Right ventricle myocardium superior (tissue), 1 donor: Measurements from ENCODE around the gene UPP2. TPM values are rescaled to one million over a fixed set of nuclear protein-coding genes. Genes with fewer than 3 reads are reported as not detected.

Source experiments
- ATAC-seq: fragments of 200-7000 bp; cut with Tn5 transposase; one replicate; pipeline ENCODE4 v1.9.1; 2020; ENCODE audit warnings: mild to moderate bottlenecking; ENCODE audit not compliant: poor library complexity
- DNase-seq: peaks from one replicate; pipeline ENCODE4 v3.0.0-alpha.2; 2020
- intact Hi-C: fragments of 100-400 bp; cut with DNase I; formaldehyde crosslinking; loops from one replicate; pipeline ENCODE4 v1.11.2; 2022
- total RNA-seq: library from RNA; stranded (reverse); fragmentation: NEBNext Ultra II Directional; extraction: Animal tissue kit (Norgen Biotek cat#: 25700); gene quantifications from one replicate; pipeline ENCODE4 v1.2.1, GENCODE V29; 2021
- donor health status: DM: no; HTN: yes; CAD: no; lungs with severe emphysema.

Gene UPP2
- total RNA-seq, 1 donor from 2014 or later, result not detected

- DNase-seq, result no peak
- no peak for ATAC-seq
- intact Hi-C loops, result no loop called here
These were observed 770 bp downstream of the UPP2 start for GRCh38 chr2:158102446-158102845.

GRCh38 chr2:158103411-158104012 is 1.8 kb downstream of the UPP2 start:
- ATAC-seq, result no peak
- intact Hi-C loops, result no loop called here
- no peak for DNase-seq

DNA sequence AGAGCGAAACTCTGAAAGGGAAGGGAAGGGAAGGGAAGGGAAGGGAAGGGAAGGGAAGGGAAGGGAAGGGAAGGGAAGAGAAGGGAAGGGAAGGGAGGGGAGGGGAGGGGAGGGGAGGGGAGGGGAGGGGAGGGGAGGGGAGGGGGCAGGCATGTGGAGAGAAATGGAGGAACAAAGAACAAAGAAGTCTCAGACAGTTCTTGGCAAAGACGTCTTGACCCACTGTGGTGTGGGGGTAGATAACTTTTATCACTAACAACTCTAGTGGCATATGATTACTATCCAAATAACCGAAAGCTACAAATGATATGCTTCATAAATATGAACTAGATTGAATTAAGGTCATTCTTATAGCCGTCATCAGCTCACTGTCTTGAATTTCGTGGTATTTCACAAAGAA is 3.2 kb downstream of the UPP2 start:
- ATAC-seq (no peak), DNase-seq (no peak)
- intact Hi-C loops, result no loop called here

- DNase-seq, result no peak
- ATAC-seq, result no peak
- intact Hi-C loops, result no loop called here
These were observed 11.3 kb downstream of the UPP2 start for GRCh38 chr2:158112992-158113391.

- intact Hi-C loops, result no loop called here
- ATAC-seq (no peak), DNase-seq (no peak)
These were observed 12.1 kb downstream of the UPP2 start for GRCh38 chr2:158113741-158114295.

GRCh38 chr2:158114516-158114915 is 12.8 kb downstream of the UPP2 start:
- ATAC-seq, result no peak
- DNase-seq, result no peak
- intact Hi-C loops, result no loop called here

DNA sequence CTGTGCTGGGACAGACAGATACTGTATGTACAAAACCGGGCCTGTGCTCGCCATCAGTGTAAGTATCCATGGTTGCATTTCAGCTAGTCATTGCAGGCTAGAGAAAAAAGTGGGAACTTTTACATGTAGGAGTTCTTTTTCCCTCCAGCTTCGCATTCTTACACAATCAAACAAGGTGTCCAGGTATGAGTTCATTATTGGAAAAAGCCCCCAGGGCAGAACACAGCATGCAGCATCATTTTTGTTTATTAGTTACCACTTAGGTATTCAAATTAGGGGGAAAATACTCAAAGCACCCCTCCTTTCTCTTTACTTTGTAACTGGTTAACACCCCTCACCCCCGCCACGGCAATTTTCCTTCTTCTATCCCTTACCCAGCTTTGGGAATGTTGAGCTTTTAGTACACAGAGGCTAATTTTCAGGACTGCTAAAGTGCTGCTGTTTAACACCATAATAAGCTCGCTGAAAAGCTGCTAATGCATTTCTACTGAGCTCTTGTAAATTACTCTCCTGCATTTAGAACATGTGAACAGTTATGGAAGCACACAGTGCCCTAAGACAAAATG is 13.6 kb downstream of the UPP2 start:
- DNase-seq (no peak), ATAC-seq (no peak)
- intact Hi-C loops, result no loop called here

DNA sequence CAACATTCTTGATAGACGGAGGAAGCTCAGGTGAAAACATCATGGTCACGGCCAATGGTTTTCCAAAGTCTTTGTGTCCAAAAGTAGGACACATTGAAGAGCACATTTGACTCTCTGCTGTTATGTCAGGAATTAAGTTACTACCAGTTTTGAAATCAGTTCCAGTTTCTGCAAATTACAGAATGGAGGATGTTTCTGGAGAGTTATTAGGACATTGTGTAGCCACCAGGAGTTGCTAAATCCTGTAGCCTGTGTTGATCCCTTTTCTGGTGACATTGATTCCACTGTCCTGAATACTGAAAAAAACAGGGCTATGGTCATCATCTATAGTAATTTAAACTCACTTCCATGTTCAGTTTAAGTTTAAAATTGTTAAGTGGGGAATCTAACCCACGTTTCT is 15.3 kb downstream of the UPP2 start:
- intact Hi-C loops, result no loop called here
- ATAC-seq, result no peak

GRCh38 chr2:158120102-158120501 is 18.4 kb downstream of the UPP2 start:
- intact Hi-C loops, result no loop called here
- DNase-seq (no peak), ATAC-seq (no peak)

More for the DNA sequence above, 15.3 kb downstream of the UPP2 start:
- no peak for DNase-seq

DNA sequence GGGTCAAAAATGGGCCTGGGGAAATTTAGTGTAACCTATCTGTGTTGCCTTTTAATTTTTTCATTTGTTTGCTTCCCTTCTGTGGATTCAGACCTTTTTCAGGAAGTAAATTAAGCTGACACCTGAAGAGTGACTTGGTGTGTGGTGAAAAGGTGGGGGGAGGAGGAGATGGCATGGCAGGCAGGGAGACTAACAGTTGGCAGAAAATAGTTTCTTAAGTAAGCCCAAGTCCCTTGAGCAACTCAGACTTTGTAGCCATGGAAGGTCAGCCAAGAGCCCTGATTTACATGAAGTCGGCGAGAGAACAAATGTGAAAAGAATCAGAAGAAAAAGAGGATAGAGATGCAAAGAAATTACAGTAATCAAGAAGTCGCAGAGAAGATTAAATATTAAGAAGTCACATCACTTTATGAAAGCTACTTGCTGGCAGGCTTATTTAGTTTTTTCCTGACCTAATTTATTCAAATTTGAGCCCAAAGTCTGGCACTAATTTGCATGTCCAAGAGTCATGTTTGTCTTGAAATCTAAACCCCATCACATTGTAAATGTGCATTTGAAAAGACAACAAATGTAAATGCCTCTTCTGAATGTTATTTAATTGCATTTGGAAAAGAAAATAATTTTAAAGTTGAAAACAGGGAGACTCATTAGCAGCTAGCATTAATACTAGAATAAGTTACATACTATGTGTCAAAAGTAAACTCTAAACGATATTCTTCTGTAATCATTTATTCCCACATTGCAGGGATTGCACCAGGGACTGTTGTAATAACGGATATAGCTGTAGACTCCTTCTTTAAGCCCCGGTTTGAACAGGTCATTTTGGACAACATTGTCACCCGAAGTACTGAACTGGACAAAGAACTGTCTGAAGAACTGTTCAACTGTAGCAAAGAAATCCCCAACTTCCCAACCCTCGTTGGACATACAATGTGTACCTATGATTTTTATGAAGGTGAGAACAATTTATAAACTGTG is 19.3 kb downstream of the UPP2 start:
- no peak for DNase-seq
- intact Hi-C loops, result no loop called here
- ATAC-seq, result no peak

- no peak for ATAC-seq
- DNase-seq, result no peak
- intact Hi-C loops, result no loop called here
These were observed 23.2 kb downstream of the UPP2 start for GRCh38 chr2:158124896-158125295.

DNA sequence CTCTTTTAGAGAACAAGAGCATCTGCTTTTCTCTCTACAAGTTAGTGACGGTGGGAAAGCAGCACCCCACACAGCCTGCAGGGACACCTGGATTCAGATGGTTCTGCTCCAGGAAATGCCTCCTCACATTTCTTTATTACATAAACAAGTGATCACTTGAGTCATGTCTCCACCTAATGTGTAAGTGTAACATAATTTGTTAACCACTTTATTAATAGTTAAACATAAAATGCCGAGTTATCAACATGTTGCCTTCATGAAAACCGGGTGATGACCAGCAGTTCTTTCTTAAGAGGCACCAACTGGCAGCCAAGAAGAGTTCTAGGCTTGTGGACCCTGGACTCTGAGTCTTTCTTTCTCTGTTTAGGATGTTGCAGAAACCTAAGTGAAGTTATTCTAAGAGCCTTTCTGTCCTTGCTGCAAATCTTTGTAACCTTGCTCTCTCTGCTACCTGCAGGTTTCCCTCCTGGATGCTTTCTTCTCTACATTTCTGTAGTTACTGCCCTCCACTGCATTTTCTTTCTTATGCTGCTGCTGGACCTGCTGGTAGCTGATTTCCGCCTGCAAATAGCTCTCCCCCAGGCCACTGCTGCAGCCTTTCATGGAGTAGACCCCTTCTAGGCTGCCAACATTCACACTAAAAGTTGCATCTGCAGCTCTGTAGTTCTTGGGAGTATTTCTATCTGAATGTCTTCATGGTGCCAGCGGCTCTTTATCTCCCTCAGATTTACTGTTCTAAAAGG is 24.3 kb downstream of the UPP2 start:
- ATAC-seq (no peak), DNase-seq (no peak)
- intact Hi-C loops, result no loop called here

- DNase-seq (no peak), ATAC-seq (no peak)
- intact Hi-C loops, result no loop called here
These were observed 25.7 kb downstream of the UPP2 start for GRCh38 chr2:158127380-158127804.

GRCh38 chr2:158128168-158128973 is 26.7 kb downstream of the UPP2 start:
- intact Hi-C loops, result no loop called here
- ATAC-seq, result no peak
- DNase-seq, result no peak

GRCh38 chr2:158129037-158129436 is 27.4 kb downstream of the UPP2 start:
- DNase-seq (no peak), ATAC-seq (no peak)
- intact Hi-C loops, result no loop called here

DNA sequence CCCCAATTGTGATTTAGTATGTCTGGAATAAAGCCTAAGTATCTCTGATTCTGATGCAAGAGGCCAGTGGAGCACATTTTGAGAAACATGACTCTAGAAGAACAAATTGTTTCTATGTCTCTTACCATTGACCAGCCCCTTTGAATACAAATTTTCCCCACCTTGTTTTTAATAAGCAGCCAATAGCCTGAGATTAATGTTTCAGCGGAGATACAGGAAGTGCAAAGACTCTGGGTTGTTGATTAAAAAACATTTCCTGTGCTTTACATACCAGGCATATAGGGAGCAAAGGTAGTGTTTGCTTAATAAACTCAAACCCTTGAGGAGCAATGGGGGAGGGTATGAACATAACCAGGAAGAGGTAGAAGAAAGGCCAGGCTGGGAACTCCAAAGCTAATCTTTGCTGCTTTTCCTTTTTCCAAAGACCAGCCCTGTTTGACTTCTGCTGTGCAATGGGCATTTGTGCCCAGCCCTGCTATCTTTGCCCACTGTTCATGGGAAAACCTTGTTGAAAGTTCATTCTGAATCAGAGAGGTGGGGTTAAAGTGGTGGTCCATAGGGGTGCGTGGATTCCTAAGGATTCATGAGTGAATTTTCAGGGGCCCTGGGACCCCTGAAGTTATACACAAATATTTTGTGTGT is 29.3 kb downstream of the UPP2 start:
- ATAC-seq (no peak), DNase-seq (no peak)
- intact Hi-C loops, result no loop called here

DNA sequence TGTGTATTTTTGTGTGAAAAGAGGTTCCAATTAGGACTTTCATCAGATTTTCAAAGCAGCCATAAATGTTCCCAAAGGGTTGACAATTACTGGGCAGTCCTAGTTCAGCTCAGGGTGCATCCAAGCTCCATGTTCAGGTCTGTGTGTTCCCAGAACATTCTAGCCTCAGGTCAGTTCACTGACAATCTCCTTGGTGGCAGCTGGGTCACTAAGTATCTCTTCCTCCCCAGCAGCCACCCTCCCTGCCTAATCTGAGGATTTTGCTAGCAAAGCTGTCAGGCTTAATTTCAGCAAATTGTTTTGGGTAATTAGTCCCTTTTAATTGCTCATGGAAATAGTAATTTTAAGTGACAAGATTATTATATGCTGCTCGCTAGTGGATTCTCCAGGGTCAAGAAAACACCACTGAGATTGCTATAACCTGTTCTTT is 29.8 kb downstream of the UPP2 start:
- ATAC-seq, result no peak
- intact Hi-C loops, result no loop called here
- DNase-seq, result no peak
